LNCAP (cell line): ENCODE results near the gene STAG2.

Experiments
- TF ChIP-seq, protein P1 (sequence below): fragments of 450-650 bp; IDR thresholded peaks from 2 replicates; pipeline ENCODE4 v1.5.1; 2017; ENCODE audit warnings: mild to moderate bottlenecking

The STAG2 gene

DNA sequence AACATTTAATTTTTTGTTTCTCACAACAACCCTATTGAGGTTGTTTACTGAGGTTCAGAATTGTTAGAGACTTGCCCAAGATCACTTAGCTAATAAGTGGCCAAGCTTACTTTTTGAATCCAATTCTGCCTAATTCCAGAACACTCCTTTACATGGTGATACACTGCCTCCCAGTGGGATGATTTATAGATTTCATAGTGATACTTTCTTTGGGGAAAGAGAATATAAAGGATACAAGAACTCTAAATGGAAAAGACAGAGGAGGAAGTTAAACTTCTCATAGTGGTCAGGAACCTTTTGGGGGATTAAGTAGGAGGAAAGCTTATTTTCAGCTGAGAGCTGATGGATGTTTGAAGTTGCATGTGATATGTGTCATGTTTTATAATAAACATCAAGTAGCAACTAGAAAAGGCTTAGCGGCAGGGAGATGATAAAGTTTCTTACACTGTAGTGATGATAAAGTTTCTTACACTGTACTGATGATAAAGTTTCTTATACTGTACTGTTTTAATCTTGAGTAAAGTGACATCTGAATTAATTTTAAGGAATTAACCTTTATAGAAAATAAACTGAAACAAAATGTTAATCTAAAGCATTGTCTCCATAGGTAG lies 15.3 kb downstream of the STAG2 start:
- TF ChIP-seq, protein P1, sequence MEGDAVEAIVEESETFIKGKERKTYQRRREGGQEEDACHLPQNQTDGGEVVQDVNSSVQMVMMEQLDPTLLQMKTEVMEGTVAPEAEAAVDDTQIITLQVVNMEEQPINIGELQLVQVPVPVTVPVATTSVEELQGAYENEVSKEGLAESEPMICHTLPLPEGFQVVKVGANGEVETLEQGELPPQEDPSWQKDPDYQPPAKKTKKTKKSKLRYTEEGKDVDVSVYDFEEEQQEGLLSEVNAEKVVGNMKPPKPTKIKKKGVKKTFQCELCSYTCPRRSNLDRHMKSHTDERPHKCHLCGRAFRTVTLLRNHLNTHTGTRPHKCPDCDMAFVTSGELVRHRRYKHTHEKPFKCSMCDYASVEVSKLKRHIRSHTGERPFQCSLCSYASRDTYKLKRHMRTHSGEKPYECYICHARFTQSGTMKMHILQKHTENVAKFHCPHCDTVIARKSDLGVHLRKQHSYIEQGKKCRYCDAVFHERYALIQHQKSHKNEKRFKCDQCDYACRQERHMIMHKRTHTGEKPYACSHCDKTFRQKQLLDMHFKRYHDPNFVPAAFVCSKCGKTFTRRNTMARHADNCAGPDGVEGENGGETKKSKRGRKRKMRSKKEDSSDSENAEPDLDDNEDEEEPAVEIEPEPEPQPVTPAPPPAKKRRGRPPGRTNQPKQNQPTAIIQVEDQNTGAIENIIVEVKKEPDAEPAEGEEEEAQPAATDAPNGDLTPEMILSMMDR = no peak

DNA sequence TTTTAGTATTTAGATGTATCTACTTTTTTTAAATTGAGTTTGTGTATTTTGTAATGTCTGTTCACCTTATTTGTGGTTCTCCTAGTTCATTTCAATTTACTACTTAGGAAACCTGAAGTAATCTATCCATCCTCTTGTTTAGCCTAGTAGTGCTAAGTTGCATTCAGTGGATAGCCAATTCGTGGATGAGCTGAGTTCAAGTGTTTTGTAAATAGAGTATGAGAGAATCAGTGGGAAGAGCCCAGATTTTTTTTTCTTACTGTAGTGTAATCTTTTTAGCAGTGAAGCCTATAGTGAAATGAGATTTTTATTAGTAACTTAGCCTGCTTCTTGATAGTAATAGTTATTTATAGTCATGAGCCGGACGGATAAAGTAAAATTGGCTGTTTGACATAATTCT lies 21.7 kb downstream of the STAG2 start:
- TF ChIP-seq, protein P1 = no peak

DNA sequence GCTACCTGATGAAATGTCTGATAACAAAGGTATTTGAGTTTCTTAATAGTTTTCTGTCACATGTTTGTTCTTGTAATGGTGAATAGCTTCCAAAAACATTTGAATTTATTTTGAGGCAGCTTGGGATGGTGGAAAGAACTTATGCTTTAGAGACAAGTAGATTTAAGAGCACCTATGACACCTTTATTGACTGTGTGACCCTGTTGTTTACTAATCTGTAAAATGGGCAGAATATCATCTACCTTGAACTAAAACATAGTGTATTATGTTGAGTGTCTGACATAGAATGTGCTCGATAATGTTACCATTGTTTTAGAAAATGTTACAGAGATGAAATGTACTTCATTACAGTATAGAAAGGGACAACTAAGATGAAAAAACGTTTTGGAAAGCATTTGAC lies 24.9 kb downstream of the STAG2 start:
- TF ChIP-seq, protein P1 = no peak

DNA sequence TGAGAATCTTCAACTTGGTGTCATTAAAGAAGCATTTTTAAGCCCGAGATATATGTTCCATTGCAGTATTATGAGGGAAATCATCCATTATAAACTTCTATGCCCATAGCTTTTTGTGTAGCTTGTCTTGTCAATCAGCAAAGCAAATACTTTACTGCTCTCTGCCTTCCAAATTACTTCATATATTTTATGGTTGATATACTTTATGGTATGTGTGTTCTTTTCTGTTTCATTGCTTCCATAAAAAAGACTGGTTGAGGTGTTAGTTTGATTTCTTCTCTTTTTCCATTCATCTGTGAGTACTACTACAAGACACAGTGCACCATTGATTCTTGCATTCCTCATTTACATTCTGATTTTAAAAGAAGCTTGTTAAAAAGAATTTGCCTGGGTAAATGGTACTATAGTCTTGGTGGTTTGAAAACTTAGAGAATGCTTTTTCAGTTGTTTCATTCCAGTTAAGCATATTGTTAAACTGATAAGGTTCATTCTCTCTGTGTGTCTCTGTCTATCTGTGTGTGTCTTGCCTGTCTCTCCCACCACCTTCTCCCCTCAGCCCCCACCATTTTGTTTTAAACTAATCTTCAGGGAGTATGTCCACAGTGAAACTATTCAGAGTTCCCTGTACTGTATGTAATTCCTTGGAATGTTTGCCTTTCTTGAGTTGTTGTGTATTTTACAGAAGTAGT lies 27.1 kb downstream of the STAG2 start:
- TF ChIP-seq, protein P1 = no peak

DNA sequence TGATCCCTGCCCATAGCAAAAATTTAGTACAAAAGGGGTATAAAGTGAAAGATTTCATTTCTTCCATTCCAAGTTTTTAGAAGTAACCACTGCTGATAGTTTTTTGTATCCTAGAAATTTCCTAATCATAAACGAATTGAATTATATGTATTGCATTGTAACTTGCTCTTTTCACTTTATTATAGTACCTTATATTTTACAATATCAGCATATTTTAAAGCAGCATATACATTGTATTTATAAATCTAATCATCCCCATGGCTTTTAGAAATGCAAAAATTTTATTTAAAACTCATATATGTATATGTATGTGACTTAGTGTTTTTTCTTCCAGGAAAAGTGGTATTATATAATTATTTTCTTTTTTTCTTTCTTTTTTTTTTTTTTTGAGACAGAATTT lies 27.7 kb downstream of the STAG2 start:
- TF ChIP-seq, protein P1 = no peak

DNA sequence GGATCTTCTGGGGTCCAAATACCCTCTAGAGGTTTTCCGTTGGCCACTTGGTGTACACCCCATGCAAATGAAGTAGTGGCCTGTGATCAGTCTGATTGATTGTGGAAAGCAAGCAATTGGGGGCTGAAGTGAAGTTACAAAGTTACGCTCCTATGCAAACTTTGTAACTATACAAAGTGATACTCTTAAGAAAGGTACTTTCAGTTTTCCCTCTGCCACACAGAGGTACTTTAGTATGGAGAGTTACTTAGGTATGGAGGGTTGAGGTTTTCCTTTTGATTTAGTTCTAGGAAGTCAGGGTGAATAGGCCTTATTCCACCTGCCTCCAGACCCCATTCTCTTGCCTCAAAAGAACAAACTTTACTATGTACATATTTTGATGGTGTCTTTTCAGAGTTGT lies 28.7 kb downstream of the STAG2 start:
- TF ChIP-seq, protein P1 = no peak

DNA sequence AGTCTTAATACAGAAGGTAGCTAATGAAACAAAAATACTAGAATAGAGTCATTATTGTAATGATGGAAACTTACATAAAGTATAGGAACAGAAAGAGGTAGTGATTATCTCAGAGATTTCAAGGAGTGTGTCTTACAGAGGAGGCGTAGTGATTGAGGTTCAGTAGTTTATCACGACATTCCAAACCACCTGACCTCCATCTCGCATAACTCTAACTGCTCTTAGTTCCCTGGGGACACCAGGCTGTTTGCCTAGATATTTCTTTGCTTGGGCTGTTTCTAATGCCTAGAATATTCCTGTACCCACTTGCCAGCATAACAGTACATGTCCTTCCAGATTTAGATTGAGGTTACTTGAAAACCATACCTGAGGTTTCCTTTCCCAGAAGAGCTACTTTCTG lies 29.1 kb downstream of the STAG2 start:
- TF ChIP-seq, protein P1 = no peak
